B cell (primary cell): ENCODE data around the gene BCOR.

Source experiments
- CTCF ChIP-seq: fragments of 200-600 bp; IDR thresholded peaks from one replicate; pipeline ENCODE4 v1.8.0; 2022; ENCODE audit warnings: antibody characterized with exemption, mild to moderate bottlenecking
- EZH2 ChIP-seq: IDR thresholded peaks from 2 replicates; pipeline ENCODE4 v1.6.1; 2012; ENCODE audit warnings: borderline replicate concordance, low read depth, mild to moderate bottlenecking, moderate library complexity, low read length; ENCODE audit not compliant: insufficient read depth, poor library complexity, severe bottlenecking

- TF ChIP-seq EZH2 (no peak), CTCF (no peak)
These were observed 20.8 kb downstream of the BCOR start for GRCh38 chrX:40076750-40077575.
